Upper lobe of left lung (tissue), 6 donors: ENCODE data around the gene WNT3. TPM values are rescaled to one million over a fixed set of nuclear protein-coding genes. Genes with fewer than 3 reads are reported as not detected.
"Not testable (repeated sequence)": the region's sequence is repeated elsewhere in the genome, so short reads cannot be mapped to it uniquely, and the experiment has no call there.

Experiments used
- ATAC-seq, 2 donors: fragments of 200-7000 bp; cut with Tn5 transposase; one replicate each; pipeline ENCODE4 v1.9.1; 2022; ENCODE audit warnings: mild to moderate bottlenecking in 2 of 2, moderate library complexity in 2 of 2; ENCODE audit not compliant: low FRiP score in 2 of 2
- DNase-seq, 2 donors: peaks; one replicate each; pipeline ENCODE4 v3.0.0-alpha.2; 2019 to 2020
- H3K27ac ChIP-seq, 4 donors: fragments of 200-600 bp; sonication (generic); one replicate each; pipeline ENCODE4 v1.5.1; 2016 to 2019
- H3K27me3 ChIP-seq, 4 donors: fragments of 200-600 bp; sonication (generic); one replicate each; pipeline ENCODE4 v1.5.1; 2017 to 2019
- H3K36me3 ChIP-seq, 4 donors: fragments of 200-600 bp; sonication (generic); one replicate each; pipeline ENCODE4 v1.5.1; 2016 to 2019
- H3K4me1 ChIP-seq, 4 donors: fragments of 200-600 bp; sonication (generic); one replicate each; pipeline ENCODE4 v1.5.1; 2018 to 2019
- H3K4me3 ChIP-seq, 4 donors: fragments of 200-600 bp; sonication (generic); one replicate each; pipeline ENCODE4 v1.5.1; 2017 to 2019; ENCODE audit warnings: mild to moderate bottlenecking in 2 of 4, moderate library complexity in 1 of 4
- H3K9me3 ChIP-seq, 4 donors: fragments of 200-600 bp; sonication (generic); one replicate each; pipeline ENCODE4 v1.5.1; 2018 to 2019
- EP300 ChIP-seq, 4 donors: sonication (generic); formaldehyde crosslinking; IDR thresholded peaks; one replicate each; pipeline ENCODE4 v1.5.1; 2017; ENCODE audit warnings: antibody characterized with exemption in 4 of 4, control low read depth in 2 of 4
- POLR2A ChIP-seq, 4 donors: fragments of 450-650 bp; IDR thresholded peaks; one replicate each; pipeline ENCODE4 v1.5.1; 2016 to 2017; ENCODE audit warnings: antibody characterized with exemption in 4 of 4, mild to moderate bottlenecking in 2 of 4
- POLR2AphosphoS5 ChIP-seq, 2 donors: sonication (generic); formaldehyde crosslinking; IDR thresholded peaks; one replicate each; pipeline ENCODE4 v1.5.1; 2017; ENCODE audit warnings: antibody characterized with exemption in 2 of 2
- WGBS, 2 donors: methylation state at CpG; one replicate each; pipeline ENCODE4 v1.1.5; 2017 to 2018; 5-methylcytosine and 5-hydroxymethylcytosine counted together
- total RNA-seq, 6 donors: library from RNA; depleted of rRNA in 4 of 6; stranded (reverse); fragments of >200 nt in 4 of 6; gene quantifications; one replicate each; pipeline versions ENCODE4 v1.1.0 to v1.2.1, GENCODE V29; 2016 to 2021
- TF ChIP-seq, protein P1 (sequence below), 6 experiments: fragments of 450-650 bp in 4 of 6; fragments of 200-600 bp in 2 of 6; sonication (generic) in 2 of 6; IDR thresholded peaks; one replicate each; pipeline ENCODE4 v1.5.1; 2016 to 2019; ENCODE audit warnings: antibody characterized with exemption in 6 of 6
- donor health status: DM: no; HTN: no; CAD: no; lungs with moderate emphysema.
- donor health status: DM: no; HTN: yes; CAD: no; lungs with severe emphysema.

The WNT3 gene
- total RNA-seq, 6 donors from 2014 or later, result 1.1 to 4.6 (median 1.9) TPM

DNA sequence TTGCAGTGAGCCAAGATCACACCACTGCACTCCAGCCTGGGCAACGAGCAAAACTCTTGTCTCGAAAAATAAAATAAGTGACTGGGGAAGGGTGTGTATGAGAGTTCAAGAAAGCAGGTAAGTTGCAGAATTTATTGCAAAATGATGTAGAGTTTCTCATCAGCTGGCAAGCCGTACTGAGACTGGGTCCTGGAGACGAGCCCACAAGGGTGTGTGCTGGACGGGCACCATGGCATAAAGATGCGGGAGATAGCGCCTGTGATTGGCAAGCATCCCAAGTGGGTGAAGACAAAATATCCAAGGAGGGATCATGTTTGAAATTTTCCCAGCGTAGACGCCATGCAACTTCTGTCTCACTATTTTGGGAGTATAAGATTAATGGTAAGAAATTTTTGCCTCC, 59.4 kb downstream of the WNT3 start:
- Histone ChIP-seq H3K4me3 (no peak overlapping the region), H3K27ac (peak overlapping the region in 1 of 4 donors; percentile 26), H3K36me3 (peaks cover 7 to 35% (median 9%) of the 10 kb centered on the region in 4 donors), H3K27me3 (no peaks in the 10 kb centered on the region), H3K4me1 (no peaks in the 10 kb centered on the region), H3K9me3 (no peaks in the 10 kb centered on the region)
- ATAC-seq (no peak), DNase-seq (no peak)
- 87 to 91% methylated on average over 9 of the region's 9 CpGs for WGBS, 2 donors
- TF ChIP-seq POLR2AphosphoS5 (IDR thresholded peaks at IDR 0.05) (no peak), EP300 (IDR thresholded peaks at IDR 0.05) (no peak), POLR2A (IDR thresholded peaks at IDR 0.05) (no peak)
- TF ChIP-seq, protein P1, sequence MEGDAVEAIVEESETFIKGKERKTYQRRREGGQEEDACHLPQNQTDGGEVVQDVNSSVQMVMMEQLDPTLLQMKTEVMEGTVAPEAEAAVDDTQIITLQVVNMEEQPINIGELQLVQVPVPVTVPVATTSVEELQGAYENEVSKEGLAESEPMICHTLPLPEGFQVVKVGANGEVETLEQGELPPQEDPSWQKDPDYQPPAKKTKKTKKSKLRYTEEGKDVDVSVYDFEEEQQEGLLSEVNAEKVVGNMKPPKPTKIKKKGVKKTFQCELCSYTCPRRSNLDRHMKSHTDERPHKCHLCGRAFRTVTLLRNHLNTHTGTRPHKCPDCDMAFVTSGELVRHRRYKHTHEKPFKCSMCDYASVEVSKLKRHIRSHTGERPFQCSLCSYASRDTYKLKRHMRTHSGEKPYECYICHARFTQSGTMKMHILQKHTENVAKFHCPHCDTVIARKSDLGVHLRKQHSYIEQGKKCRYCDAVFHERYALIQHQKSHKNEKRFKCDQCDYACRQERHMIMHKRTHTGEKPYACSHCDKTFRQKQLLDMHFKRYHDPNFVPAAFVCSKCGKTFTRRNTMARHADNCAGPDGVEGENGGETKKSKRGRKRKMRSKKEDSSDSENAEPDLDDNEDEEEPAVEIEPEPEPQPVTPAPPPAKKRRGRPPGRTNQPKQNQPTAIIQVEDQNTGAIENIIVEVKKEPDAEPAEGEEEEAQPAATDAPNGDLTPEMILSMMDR (IDR thresholded peaks at IDR 0.05), result no peak

DNA sequence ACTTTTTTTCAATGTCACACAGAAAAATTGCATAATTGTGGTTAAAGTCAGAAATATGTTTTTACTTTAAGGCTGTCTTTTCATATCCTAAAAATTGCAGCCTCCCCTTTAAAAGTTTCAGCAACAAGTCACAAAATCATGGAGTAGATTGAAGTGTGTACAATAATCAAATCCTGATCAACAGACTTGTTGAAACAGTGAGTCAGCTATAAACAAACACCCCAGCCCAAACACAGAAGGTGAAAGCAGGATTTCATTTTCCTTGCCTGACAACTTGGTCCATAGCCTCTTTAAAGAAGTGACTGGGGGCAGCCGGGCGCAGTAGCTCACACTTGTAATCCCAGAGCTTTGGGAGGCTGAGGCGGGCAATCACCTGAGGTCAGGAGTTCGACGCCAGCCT, 59.9 kb downstream of the WNT3 start:
- WGBS, 2 donors, result 87 to 94% methylated on average over 5 of the region's 5 CpGs
- H3K27ac ChIP-seq, result peak overlapping the region in 1 of 4 donors; percentile 26

GRCh38 chr17:46757588-46757987, 60.9 kb downstream of the WNT3 start:
- not testable (repeated sequence) for H3K4me3 ChIP-seq, H3K27ac ChIP-seq, ATAC-seq, H3K4me1 ChIP-seq, DNase-seq, H3K9me3 ChIP-seq, H3K27me3 ChIP-seq
- peaks cover 7 to 48% (median 16%) of the 10 kb centered on the region in 4 donors for H3K36me3 ChIP-seq
- 86 to 90% methylated on average over 4 of the region's 4 CpGs for WGBS, 2 donors

More for the DNA sequence above, 59.9 kb downstream of the WNT3 start:
- H3K36me3 ChIP-seq, result peaks cover 7 to 39% (median 10%) of the 10 kb centered on the region in 4 donors
- ATAC-seq, result no peak
- TF ChIP-seq, protein P1 (IDR thresholded peaks at IDR 0.05), result no peak
- TF ChIP-seq EP300 (IDR thresholded peaks at IDR 0.05) (no peak), POLR2AphosphoS5 (IDR thresholded peaks at IDR 0.05) (no peak)
- no peaks in the 10 kb centered on the region for H3K9me3 ChIP-seq
- no peak for DNase-seq
- H3K27me3 ChIP-seq, result no peaks in the 10 kb centered on the region
- H3K4me3 ChIP-seq, result no peak overlapping the region
- H3K4me1 ChIP-seq, result no peaks in the 10 kb centered on the region

DNA sequence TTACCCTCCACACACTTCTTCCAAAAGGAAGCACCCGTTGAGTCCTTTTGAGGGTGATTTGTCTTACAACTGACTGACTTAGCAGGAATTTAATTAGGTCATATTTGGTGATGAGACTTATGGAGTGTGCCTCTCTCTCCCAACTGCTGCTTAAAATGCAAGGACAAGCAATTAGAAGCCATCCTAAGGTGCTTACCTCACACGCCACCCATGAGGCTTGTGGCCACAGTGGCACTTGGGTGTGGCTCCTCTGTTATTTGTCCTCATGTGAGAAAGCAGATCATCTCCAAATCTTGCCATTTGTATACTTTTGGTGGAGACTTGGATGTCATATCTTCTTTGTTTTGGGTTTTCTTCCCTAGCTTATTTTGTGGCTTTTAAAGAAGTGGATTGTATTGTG, 61.6 kb downstream of the WNT3 start:
- peaks cover 7 to 56% (median 20%) of the 10 kb centered on the region in 4 donors for H3K36me3 ChIP-seq
- no peaks in the 10 kb centered on the region for H3K9me3 ChIP-seq
- WGBS, 2 donors, result 87 to 94% methylated on average over 2 of the region's 2 CpGs
- ATAC-seq (no peak), DNase-seq (no peak)
- no peaks in the 10 kb centered on the region for H3K4me1 ChIP-seq
- H3K27ac ChIP-seq, result no peak overlapping the region
- H3K4me3 ChIP-seq, result no peak overlapping the region
- TF ChIP-seq POLR2AphosphoS5 (IDR thresholded peaks at IDR 0.05), result no peak
- no peak for TF ChIP-seq EP300 (IDR thresholded peaks at IDR 0.05)
- no peak for TF ChIP-seq POLR2A (IDR thresholded peaks at IDR 0.05)
- TF ChIP-seq, protein P1 (IDR thresholded peaks at IDR 0.05), result no peak
- no peaks in the 10 kb centered on the region for H3K27me3 ChIP-seq

GRCh38 chr17:46756081-46756735, 62.3 kb downstream of the WNT3 start:
- WGBS, 2 donors, result 78 to 81% methylated on average over 4 of the region's 4 CpGs
- Histone ChIP-seq H3K36me3 (peaks cover 11 to 62% (median 23%) of the 10 kb centered on the region in 4 donors), H3K27ac (no peak overlapping the region), H3K4me1 (no peaks in the 10 kb centered on the region), H3K4me3 (no peak overlapping the region), H3K9me3 (no peaks in the 10 kb centered on the region), H3K27me3 (no peaks in the 10 kb centered on the region)
- ATAC-seq (no peak), DNase-seq (no peak)
- TF ChIP-seq POLR2A (IDR thresholded peaks at IDR 0.05), result no peak
- TF ChIP-seq EP300 (IDR thresholded peaks at IDR 0.05), result no peak
- TF ChIP-seq, protein P1 (IDR thresholded peaks at IDR 0.05), result no peak
- TF ChIP-seq POLR2AphosphoS5 (IDR thresholded peaks at IDR 0.05), result no peak
